Liver (tissue), 9 donors: ENCODE results near the gene SESN1. TPM values are rescaled to one million over a fixed set of nuclear protein-coding genes. Genes with fewer than 3 reads are reported as not detected.

ENCODE experiments used
- DNase-seq: peaks from one replicate; pipeline ENCODE4 v3.0.0-alpha.2; 2017; ENCODE audit warnings: low spot score
- H3K27ac ChIP-seq, 2 donors: one replicate each; pipeline ENCODE4 v1.7.0; 2013; ENCODE audit warnings: inconsistent platforms in 2 of 2, low read length in 2 of 2, control low read depth in 1 of 2, low read depth in 1 of 2, mild to moderate bottlenecking in 1 of 2
- H3K27me3 ChIP-seq, 4 donors: one replicate each; pipeline versions ENCODE4 v1.6.1 to v1.7.0; 2013; ENCODE audit warnings: low read length in 3 of 4, inconsistent platforms in 1 of 4, mild to moderate bottlenecking in 1 of 4, moderate library complexity in 1 of 4; ENCODE audit not compliant: control insufficient read depth in 4 of 4, insufficient read depth in 4 of 4
- H3K36me3 ChIP-seq, 4 donors: one replicate each; pipeline versions ENCODE4 v1.6.1 to v1.7.0; 2013; ENCODE audit warnings: low read length in 3 of 4, mild to moderate bottlenecking in 3 of 4, low read depth in 1 of 4, moderate library complexity in 1 of 4; ENCODE audit not compliant: control insufficient read depth in 4 of 4, insufficient read depth in 3 of 4
- H3K4me1 ChIP-seq, 4 donors: one replicate each; pipeline versions ENCODE4 v1.6.1 to v1.7.0; 2013; ENCODE audit warnings: low read length in 3 of 4, mild to moderate bottlenecking in 3 of 4, moderate library complexity in 1 of 4; ENCODE audit not compliant: control insufficient read depth in 4 of 4, insufficient read depth in 4 of 4
- H3K4me3 ChIP-seq, 3 donors: one replicate each; pipeline versions ENCODE4 v1.6.1 to v1.7.0; 2013; ENCODE audit warnings: low read length in 3 of 3, control low read depth in 1 of 3, low read depth in 1 of 3, mild to moderate bottlenecking in 1 of 3
- H3K9ac ChIP-seq, 2 donors: one replicate each; pipeline ENCODE4 v1.7.0; 2013; ENCODE audit warnings: low read length in 2 of 2, mild to moderate bottlenecking in 2 of 2, moderate library complexity in 2 of 2, control low read depth in 1 of 2, low read depth in 1 of 2
- H3K9me3 ChIP-seq, 4 donors: one replicate each; pipeline versions ENCODE4 v1.6.1 to v1.7.0; 2013; ENCODE audit warnings: low read length in 3 of 4; ENCODE audit not compliant: control insufficient read depth in 4 of 4
- EGR1 ChIP-seq, 2 donors: IDR thresholded peaks; 2 replicates each; pipeline ENCODE4 v1.6.1; 2016 to 2018; ENCODE audit warnings: antibody characterized with exemption in 2 of 2, low read depth in 2 of 2
- FOXA2 ChIP-seq: IDR thresholded peaks from 2 replicates; pipeline ENCODE4 v1.6.1; 2016; ENCODE audit warnings: antibody characterized with exemption
- GABPA ChIP-seq, 2 donors: IDR thresholded peaks in 1 of 2; conservative IDR thresholded peaks in 1 of 2; 2 replicates each; pipeline ENCODE4 v1.6.1; 2016; ENCODE audit warnings: antibody characterized with exemption in 2 of 2, mild to moderate bottlenecking in 1 of 2, moderate library complexity in 1 of 2
- HNF4A ChIP-seq, 2 donors: conservative IDR thresholded peaks; 2 replicates each; pipeline ENCODE4 v1.6.1; 2016; ENCODE audit warnings: antibody characterized with exemption in 2 of 2, mild to moderate bottlenecking in 2 of 2
- HNF4G ChIP-seq: IDR thresholded peaks from 2 replicates; pipeline ENCODE4 v1.6.1; 2016; ENCODE audit warnings: antibody characterized with exemption
- JUND ChIP-seq, 2 donors: IDR thresholded peaks; 2 replicates each; pipeline ENCODE4 v1.6.1; 2016; ENCODE audit warnings: antibody characterized with exemption in 2 of 2
- NR2F2 ChIP-seq: IDR thresholded peaks from 2 replicates; pipeline ENCODE4 v1.6.1; 2016; ENCODE audit warnings: antibody characterized with exemption
- RAD21 ChIP-seq, 2 donors: IDR thresholded peaks; 2 replicates each; pipeline ENCODE4 v1.6.1; 2016; ENCODE audit warnings: antibody characterized with exemption in 2 of 2, mild to moderate bottlenecking in 2 of 2
- RXRA ChIP-seq, 2 donors: IDR thresholded peaks; 2 replicates each; pipeline ENCODE4 v1.6.1; 2017 to 2018; ENCODE audit warnings: antibody characterized with exemption in 2 of 2, mild to moderate bottlenecking in 1 of 2
- SP1 ChIP-seq: IDR thresholded peaks from 2 replicates; pipeline ENCODE4 v1.6.1; 2018; ENCODE audit warnings: antibody characterized with exemption, mild to moderate bottlenecking
- TAF1 ChIP-seq: conservative IDR thresholded peaks from 2 replicates; pipeline ENCODE4 v1.6.1; 2016; ENCODE audit warnings: antibody characterized with exemption, mild to moderate bottlenecking
- YY1 ChIP-seq: IDR thresholded peaks from 2 replicates; pipeline ENCODE4 v1.6.1; 2016; ENCODE audit warnings: antibody characterized with exemption, mild to moderate bottlenecking
- polyA plus RNA-seq, 2 donors: library from polyadenylated mRNA; stranded (reverse) in 1 of 2; unstranded in 1 of 2; fragments of 200-250 nt in 1 of 2; fragments of >200 nt in 1 of 2; fragmentation: Nextera tagmentation in 1 of 2; extraction: Ambion mirVana in 1 of 2; gene quantifications; one replicate each; pipeline versions ENCODE4 v1.2.1 to v1.2.3, GENCODE V29; 2013 to 2015
- total RNA-seq, 2 donors: library from RNA; depleted of rRNA; stranded (reverse); fragments of >200 nt; gene quantifications; one replicate each; pipeline ENCODE4 v1.2.3, GENCODE V29; 2014
- TF ChIP-seq, protein P1 (sequence below): fragments of 150-350 bp; IDR thresholded peaks from 2 replicates; pipeline ENCODE4 v1.5.1; 2017; ENCODE audit warnings: improper control_type of control experiment, low read depth, low read length; ENCODE audit not compliant: missing input control
- TF ChIP-seq, protein P2 (sequence below): IDR thresholded peaks from 2 replicates; pipeline ENCODE4 v1.6.1; 2016; ENCODE audit warnings: antibody characterized with exemption
- TF ChIP-seq, protein P3 (sequence below): IDR thresholded peaks from 2 replicates; pipeline ENCODE4 v1.6.1; 2016; ENCODE audit warnings: antibody characterized with exemption
- TF ChIP-seq, protein P4 (sequence below): IDR thresholded peaks from 2 replicates; pipeline ENCODE4 v1.6.1; 2016; ENCODE audit warnings: antibody characterized with exemption, mild to moderate bottlenecking
- donor health status: healthy.
- donor health status: healthy.
- donor health status: healthy.
- donor health status: healthy.
- donor health status: healthy.

Gene SESN1
- total and polyA plus RNA-seq, 4 donors, result 6.2 to 17.0 (median 11.0) TPM

DNA sequence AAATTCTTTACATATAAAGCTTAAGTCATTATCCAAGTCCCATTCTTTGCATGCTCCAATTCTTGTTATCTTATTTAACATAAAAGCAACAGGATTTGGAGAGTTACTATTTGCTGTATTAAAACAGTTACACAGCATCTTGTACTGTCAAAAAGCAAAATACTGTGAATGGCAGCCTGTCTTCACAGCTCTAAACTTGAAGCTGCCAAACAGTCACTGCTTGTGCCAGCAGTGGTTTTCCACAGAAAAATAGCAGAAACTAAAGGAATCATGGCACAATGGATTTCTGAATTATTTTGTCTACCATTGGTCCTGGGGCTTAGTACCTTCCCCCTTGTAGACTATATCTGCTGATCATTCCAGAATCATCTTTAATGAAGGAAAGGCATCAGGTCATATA, 107.5 kb downstream of the SESN1 start:
- Histone ChIP-seq H3K36me3 (peaks cover 4 to 27% (median 10%) of the 10 kb centered on the region in 4 donors), H3K9me3 (no peaks in the 10 kb centered on the region), H3K27ac (no peak overlapping the region), H3K27me3 (no peaks in the 10 kb centered on the region), H3K4me1 (peaks cover 0 to 10% (median 4%) of the 10 kb centered on the region in 4 donors), H3K9ac (no peak overlapping the region), H3K4me3 (no peak overlapping the region)
- no peak for DNase-seq
- TF ChIP-seq, protein P1, sequence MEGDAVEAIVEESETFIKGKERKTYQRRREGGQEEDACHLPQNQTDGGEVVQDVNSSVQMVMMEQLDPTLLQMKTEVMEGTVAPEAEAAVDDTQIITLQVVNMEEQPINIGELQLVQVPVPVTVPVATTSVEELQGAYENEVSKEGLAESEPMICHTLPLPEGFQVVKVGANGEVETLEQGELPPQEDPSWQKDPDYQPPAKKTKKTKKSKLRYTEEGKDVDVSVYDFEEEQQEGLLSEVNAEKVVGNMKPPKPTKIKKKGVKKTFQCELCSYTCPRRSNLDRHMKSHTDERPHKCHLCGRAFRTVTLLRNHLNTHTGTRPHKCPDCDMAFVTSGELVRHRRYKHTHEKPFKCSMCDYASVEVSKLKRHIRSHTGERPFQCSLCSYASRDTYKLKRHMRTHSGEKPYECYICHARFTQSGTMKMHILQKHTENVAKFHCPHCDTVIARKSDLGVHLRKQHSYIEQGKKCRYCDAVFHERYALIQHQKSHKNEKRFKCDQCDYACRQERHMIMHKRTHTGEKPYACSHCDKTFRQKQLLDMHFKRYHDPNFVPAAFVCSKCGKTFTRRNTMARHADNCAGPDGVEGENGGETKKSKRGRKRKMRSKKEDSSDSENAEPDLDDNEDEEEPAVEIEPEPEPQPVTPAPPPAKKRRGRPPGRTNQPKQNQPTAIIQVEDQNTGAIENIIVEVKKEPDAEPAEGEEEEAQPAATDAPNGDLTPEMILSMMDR, result no peak
- TF ChIP-seq EGR1 (IDR thresholded peaks at IDR 0.05; ENCODE audit: low read depth in 2 of 2) (no peak), YY1 (no peak), HNF4G (no peak), TAF1 (no peak), GABPA (IDR thresholded peaks at IDR 0.05 in 1 of 2, conservative IDR thresholded peaks at IDR 0.05 in 1 of 2) (no peak), FOXA2 (no peak), JUND (IDR thresholded peaks at IDR 0.05) (no peak)
- TF ChIP-seq, protein P2, sequence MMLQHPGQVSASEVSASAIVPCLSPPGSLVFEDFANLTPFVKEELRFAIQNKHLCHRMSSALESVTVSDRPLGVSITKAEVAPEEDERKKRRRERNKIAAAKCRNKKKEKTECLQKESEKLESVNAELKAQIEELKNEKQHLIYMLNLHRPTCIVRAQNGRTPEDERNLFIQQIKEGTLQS, result no peak

DNA sequence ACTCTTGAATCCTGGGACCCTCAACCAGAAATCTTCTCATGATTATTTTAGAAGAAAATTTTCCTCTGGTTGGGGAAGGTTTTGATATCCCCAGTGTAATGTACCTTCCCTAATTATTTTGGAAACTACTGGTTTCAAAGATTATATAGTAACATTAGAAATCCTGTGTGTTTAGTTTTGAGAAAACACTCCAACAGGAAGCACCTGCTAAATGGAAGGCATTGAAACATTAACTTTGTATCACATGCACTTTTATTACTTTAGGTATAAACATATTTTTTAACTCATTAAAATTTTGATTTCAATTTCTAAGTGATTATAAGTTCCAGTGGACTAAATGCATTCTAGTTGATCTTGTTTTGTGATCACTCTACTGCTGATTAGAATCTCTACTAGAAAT, 109.3 kb downstream of the SESN1 start:
- Histone ChIP-seq H3K9me3 (peaks cover 0 to under 1% (median 0%) of the 10 kb centered on the region in 4 donors), H3K9ac (no peak overlapping the region), H3K36me3 (peaks cover 4 to 20% (median 9%) of the 10 kb centered on the region in 4 donors), H3K4me3 (no peak overlapping the region), H3K27me3 (no peaks in the 10 kb centered on the region), H3K4me1 (peaks cover 0 to 8% (median 3%) of the 10 kb centered on the region in 4 donors), H3K27ac (no peak overlapping the region)
- TF ChIP-seq RXRA (IDR thresholded peaks at IDR 0.05) (no peak), FOXA2 (no peak), GABPA (IDR thresholded peaks at IDR 0.05 in 1 of 2, conservative IDR thresholded peaks at IDR 0.05 in 1 of 2) (no peak), SP1 (no peak), NR2F2 (no peak), RAD21 (IDR thresholded peaks at IDR 0.05) (no peak), YY1 (no peak), HNF4A (conservative IDR thresholded peaks at IDR 0.05) (no peak)
- TF ChIP-seq, protein P3, sequence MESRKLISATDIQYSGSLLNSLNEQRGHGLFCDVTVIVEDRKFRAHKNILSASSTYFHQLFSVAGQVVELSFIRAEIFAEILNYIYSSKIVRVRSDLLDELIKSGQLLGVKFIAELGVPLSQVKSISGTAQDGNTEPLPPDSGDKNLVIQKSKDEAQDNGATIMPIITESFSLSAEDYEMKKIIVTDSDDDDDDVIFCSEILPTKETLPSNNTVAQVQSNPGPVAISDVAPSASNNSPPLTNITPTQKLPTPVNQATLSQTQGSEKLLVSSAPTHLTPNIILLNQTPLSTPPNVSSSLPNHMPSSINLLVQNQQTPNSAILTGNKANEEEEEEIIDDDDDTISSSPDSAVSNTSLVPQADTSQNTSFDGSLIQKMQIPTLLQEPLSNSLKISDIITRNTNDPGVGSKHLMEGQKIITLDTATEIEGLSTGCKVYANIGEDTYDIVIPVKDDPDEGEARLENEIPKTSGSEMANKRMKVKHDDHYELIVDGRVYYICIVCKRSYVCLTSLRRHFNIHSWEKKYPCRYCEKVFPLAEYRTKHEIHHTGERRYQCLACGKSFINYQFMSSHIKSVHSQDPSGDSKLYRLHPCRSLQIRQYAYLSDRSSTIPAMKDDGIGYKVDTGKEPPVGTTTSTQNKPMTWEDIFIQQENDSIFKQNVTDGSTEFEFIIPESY, result no peak
- TF ChIP-seq, protein P4, sequence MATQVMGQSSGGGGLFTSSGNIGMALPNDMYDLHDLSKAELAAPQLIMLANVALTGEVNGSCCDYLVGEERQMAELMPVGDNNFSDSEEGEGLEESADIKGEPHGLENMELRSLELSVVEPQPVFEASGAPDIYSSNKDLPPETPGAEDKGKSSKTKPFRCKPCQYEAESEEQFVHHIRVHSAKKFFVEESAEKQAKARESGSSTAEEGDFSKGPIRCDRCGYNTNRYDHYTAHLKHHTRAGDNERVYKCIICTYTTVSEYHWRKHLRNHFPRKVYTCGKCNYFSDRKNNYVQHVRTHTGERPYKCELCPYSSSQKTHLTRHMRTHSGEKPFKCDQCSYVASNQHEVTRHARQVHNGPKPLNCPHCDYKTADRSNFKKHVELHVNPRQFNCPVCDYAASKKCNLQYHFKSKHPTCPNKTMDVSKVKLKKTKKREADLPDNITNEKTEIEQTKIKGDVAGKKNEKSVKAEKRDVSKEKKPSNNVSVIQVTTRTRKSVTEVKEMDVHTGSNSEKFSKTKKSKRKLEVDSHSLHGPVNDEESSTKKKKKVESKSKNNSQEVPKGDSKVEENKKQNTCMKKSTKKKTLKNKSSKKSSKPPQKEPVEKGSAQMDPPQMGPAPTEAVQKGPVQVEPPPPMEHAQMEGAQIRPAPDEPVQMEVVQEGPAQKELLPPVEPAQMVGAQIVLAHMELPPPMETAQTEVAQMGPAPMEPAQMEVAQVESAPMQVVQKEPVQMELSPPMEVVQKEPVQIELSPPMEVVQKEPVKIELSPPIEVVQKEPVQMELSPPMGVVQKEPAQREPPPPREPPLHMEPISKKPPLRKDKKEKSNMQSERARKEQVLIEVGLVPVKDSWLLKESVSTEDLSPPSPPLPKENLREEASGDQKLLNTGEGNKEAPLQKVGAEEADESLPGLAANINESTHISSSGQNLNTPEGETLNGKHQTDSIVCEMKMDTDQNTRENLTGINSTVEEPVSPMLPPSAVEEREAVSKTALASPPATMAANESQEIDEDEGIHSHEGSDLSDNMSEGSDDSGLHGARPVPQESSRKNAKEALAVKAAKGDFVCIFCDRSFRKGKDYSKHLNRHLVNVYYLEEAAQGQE, result no peak
- TF ChIP-seq, protein P2, result no peak
- DNase-seq, result no peak
